Activated naive CD8-positive, alpha-beta T cell (primary cell): ENCODE measurements around the gene PELI1.

Experiments used
- H3K27ac Mint-ChIP-seq: one replicate; pipeline ENCODE4 v1.8.0; 2021; ENCODE audit warnings: mixed read lengths
- H3K27me3 Mint-ChIP-seq: one replicate; pipeline ENCODE4 v1.8.0; 2021; ENCODE audit warnings: mixed read lengths
- H3K36me3 Mint-ChIP-seq: one replicate; pipeline ENCODE4 v1.8.0; 2021; ENCODE audit warnings: mixed read lengths
- H3K4me1 Mint-ChIP-seq: one replicate; pipeline ENCODE4 v1.8.0; 2021; ENCODE audit warnings: low read depth, mixed read lengths
- H3K4me3 Mint-ChIP-seq: one replicate; pipeline ENCODE4 v1.8.0; 2021; ENCODE audit warnings: mild to moderate bottlenecking, mixed read lengths
- H3K9me3 Mint-ChIP-seq: one replicate; pipeline ENCODE4 v1.8.0; 2021; ENCODE audit warnings: low read depth, mixed read lengths

Gene PELI1

GRCh38 chr2:64166637-64167420 lies 22.6 kb upstream of the PELI1 start:
- no peak overlapping the region for H3K4me3 Mint-ChIP-seq
- H3K27ac Mint-ChIP-seq: no peak overlapping the region

GRCh38 chr2:64166212-64166611 lies 22.0 kb upstream of the PELI1 start:
- H3K4me3 Mint-ChIP-seq: no peak overlapping the region
- no peaks in the 10 kb centered on the region for H3K9me3 Mint-ChIP-seq
- no peaks in the 10 kb centered on the region for H3K27me3 Mint-ChIP-seq
- H3K4me1 Mint-ChIP-seq: no peaks in the 10 kb centered on the region
- H3K36me3 Mint-ChIP-seq: no peaks in the 10 kb centered on the region
- no peak overlapping the region for H3K27ac Mint-ChIP-seq

More at GRCh38 chr2:64166637-64167420, 22.6 kb upstream of the PELI1 start:
- Mint-ChIP-seq H3K27me3 (no peaks in the 10 kb centered on the region), H3K4me1 (no peaks in the 10 kb centered on the region), H3K36me3 (no peaks in the 10 kb centered on the region), H3K9me3 (no peaks in the 10 kb centered on the region)

GRCh38 chr2:64165706-64166105 lies 21.5 kb upstream of the PELI1 start:
- no peaks in the 10 kb centered on the region for H3K27me3 Mint-ChIP-seq
- H3K4me1 Mint-ChIP-seq: no peaks in the 10 kb centered on the region
- H3K36me3 Mint-ChIP-seq: no peaks in the 10 kb centered on the region
- H3K4me3 Mint-ChIP-seq: no peak overlapping the region
- H3K27ac Mint-ChIP-seq: no peak overlapping the region
- no peaks in the 10 kb centered on the region for H3K9me3 Mint-ChIP-seq

- no peaks in the 10 kb centered on the region for H3K9me3 Mint-ChIP-seq
- H3K4me3 Mint-ChIP-seq: no peak overlapping the region
- H3K27ac Mint-ChIP-seq: no peak overlapping the region
- H3K4me1 Mint-ChIP-seq: no peaks in the 10 kb centered on the region
- H3K27me3 Mint-ChIP-seq: no peaks in the 10 kb centered on the region
- no peaks in the 10 kb centered on the region for H3K36me3 Mint-ChIP-seq
These were observed 20.4 kb upstream of the PELI1 start for GRCh38 chr2:64164629-64165028.

DNA sequence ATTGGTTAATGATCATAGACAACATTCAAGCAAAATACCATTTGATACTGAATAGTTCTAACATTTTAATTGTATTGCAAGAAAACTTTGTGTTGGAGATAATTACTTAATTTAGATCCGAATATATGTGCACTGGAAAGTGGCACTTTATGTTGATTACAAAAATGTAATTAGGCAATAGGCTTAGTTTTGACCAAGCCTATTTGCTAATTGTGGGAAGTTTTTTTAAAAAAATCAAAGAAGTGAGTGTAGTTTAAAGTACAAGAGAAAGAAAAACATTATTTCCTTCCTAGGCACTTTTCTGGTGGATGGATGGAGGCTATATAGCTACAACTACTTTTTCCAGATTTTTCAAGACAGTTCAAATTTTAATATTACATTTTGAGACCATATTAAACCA lies 18.3 kb upstream of the PELI1 start:
- H3K27me3 Mint-ChIP-seq: no peaks in the 10 kb centered on the region
- no peaks in the 10 kb centered on the region for H3K9me3 Mint-ChIP-seq
- no peaks in the 10 kb centered on the region for H3K4me1 Mint-ChIP-seq
- H3K36me3 Mint-ChIP-seq: no peaks in the 10 kb centered on the region
- H3K4me3 Mint-ChIP-seq: no peak overlapping the region
- no peak overlapping the region for H3K27ac Mint-ChIP-seq

- no peaks in the 10 kb centered on the region for H3K27me3 Mint-ChIP-seq
- H3K9me3 Mint-ChIP-seq: no peaks in the 10 kb centered on the region
- no peak overlapping the region for H3K27ac Mint-ChIP-seq
These were observed 13.6 kb upstream of the PELI1 start for GRCh38 chr2:64157792-64158191.

DNA sequence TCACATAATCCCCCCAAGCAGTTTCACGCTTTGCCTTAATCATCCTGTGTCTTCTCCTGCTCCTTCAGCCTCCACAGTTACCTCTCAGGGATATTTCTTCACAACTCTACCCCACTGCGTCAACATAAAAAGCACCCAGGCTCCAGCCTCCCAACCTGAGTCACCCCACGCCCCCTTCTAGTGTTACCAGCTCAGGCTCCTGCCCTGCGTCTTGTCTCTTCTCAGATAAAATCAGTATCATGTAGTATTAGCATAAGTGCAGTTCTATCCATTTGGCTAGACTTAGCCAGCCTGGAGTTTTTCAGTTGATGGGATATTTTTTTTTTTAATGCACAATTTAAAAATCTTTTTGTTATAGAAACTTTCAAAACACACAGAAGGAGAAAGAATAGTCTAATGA lies 9.6 kb upstream of the PELI1 start:
- Mint-ChIP-seq H3K27me3 (no peaks in the 10 kb centered on the region), H3K27ac (no peak overlapping the region), H3K4me3 (no peak overlapping the region), H3K36me3 (no peaks in the 10 kb centered on the region), H3K9me3 (no peaks in the 10 kb centered on the region), H3K4me1 (peaks cover 4% of the 10 kb centered on the region)

More at GRCh38 chr2:64157792-64158191, 13.6 kb upstream of the PELI1 start:
- no peaks in the 10 kb centered on the region for H3K4me1 Mint-ChIP-seq
- H3K36me3 Mint-ChIP-seq: no peaks in the 10 kb centered on the region
- H3K4me3 Mint-ChIP-seq: no peak overlapping the region

DNA sequence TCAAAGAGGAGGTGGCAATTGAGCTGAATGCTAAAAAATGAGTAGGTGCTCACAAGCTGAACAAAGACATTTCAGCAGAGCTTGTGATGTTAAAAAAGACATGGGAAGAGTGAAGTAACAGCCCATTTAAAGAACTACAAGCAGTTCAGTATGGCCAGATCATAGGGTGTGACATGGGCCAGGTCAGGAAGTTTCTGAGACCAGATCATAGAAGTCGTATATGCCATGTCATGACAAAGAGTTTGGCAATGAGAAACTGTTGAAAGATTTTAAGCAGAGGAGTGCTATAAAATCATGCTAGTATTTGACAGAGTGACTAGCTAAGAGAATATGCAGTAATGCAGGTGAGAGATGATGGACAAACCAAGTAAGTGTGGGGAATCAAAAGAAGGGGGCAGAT lies 7.3 kb upstream of the PELI1 start:
- Mint-ChIP-seq H3K4me3 (no peak overlapping the region), H3K9me3 (no peaks in the 10 kb centered on the region), H3K27ac (no peak overlapping the region), H3K4me1 (peaks cover 4% of the 10 kb centered on the region), H3K27me3 (no peaks in the 10 kb centered on the region), H3K36me3 (no peaks in the 10 kb centered on the region)

GRCh38 chr2:64145714-64146113 lies 1.5 kb upstream of the PELI1 start:
- H3K4me1 Mint-ChIP-seq: peaks cover 25% of the 10 kb centered on the region
- H3K36me3 Mint-ChIP-seq: no peaks in the 10 kb centered on the region
- no peak overlapping the region for H3K27ac Mint-ChIP-seq
- H3K4me3 Mint-ChIP-seq: no peak overlapping the region
- no peaks in the 10 kb centered on the region for H3K27me3 Mint-ChIP-seq
- no peaks in the 10 kb centered on the region for H3K9me3 Mint-ChIP-seq

DNA sequence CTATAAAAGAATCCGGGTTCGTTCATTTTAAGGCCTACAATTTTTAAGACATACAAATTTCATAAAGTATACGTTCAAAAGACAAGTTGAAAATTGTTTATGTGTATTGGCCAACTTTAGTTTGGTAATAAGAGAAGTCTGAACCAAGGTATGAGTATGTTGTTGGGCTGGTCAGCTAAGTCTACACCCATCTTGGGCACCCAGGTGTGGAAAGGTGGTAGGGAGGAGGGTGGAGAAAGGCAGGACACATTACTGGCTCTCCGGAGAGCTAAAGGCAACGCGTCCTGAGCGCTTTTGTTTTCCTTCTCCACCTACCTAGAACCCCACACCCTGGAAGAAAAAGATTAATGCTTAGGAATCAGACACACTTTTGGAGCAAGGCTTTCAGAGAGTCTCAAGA lies 899 bp upstream of the PELI1 start:
- H3K36me3 Mint-ChIP-seq: no peaks in the 10 kb centered on the region
- H3K27ac Mint-ChIP-seq: peak overlapping the region; percentile 89
- no peaks in the 10 kb centered on the region for H3K27me3 Mint-ChIP-seq
- peaks cover 31% of the 10 kb centered on the region for H3K4me1 Mint-ChIP-seq
- H3K4me3 Mint-ChIP-seq: no peak overlapping the region
- H3K9me3 Mint-ChIP-seq: no peaks in the 10 kb centered on the region

DNA sequence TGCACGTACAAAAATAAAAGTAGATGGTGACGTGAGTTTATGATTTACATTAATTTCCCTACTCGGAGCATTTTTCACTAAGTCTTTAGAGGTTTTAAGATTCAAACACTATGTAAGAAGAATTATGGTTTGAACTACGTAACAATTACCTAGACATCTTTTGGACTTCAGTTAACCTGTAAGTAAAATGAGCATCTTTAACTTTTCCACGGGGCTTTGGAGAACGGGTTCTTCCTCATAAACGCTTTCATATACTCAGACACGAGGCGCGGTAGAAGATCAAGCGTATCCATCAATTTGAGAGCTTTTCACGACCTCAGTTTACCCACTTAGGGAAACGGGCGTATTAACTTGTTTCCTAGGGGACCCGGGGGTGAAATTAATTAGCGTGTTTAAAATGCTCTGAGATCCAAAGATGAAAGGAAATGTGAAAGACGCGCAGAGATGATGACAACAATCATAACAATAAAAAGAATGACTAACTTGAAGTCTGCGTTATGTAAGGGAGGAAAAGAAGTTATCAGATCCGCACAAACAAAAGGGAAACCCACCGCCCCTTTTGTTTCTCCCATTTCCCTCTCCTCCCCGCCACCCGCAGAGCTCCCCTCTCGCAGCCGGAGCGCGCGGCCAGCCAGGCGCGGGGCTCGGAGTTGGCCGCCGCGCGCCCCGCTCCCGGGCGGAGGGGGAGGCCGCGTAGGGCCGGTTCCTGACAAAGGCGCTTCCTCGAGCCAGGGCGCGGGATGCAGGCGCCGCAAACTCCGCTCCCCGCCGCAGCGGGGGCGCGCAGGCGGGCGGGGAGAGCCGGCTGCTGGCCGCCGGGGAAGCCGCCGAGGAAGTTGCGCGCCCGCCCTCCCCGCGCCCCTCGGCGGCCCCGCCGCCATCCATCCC lies 807 bp downstream of the PELI1 start:
- no peaks in the 10 kb centered on the region for H3K9me3 Mint-ChIP-seq
- H3K27me3 Mint-ChIP-seq: no peaks in the 10 kb centered on the region
- H3K4me1 Mint-ChIP-seq: peaks cover 44% of the 10 kb centered on the region
- H3K27ac Mint-ChIP-seq: peak overlapping the region; percentile 95
- peak overlapping the region; percentile 97 for H3K4me3 Mint-ChIP-seq
- H3K36me3 Mint-ChIP-seq: peaks cover 4% of the 10 kb centered on the region

DNA sequence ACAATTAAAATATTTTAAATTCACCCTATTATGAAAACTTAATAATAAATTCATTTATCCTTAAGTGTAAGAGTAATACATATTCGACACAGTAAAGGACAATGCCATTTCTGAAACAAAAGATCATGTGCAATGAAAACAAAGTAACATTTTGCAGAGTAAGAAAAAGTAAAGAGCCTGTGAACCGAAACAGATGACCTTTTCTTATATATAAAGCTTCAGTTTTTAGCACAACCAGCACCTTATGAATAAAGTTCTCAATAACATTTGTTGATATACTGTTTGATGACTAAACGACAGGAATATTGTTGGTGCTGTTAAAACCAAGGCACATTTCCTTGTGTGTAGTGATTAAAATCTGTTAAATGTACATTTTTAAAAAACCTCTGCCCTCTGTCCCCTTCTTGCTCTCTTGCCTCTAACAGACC lies 1.5 kb downstream of the PELI1 start:
- Mint-ChIP-seq H3K36me3 (peaks cover 9% of the 10 kb centered on the region), H3K27ac (peak overlapping the region; percentile 95), H3K9me3 (no peaks in the 10 kb centered on the region), H3K4me1 (peaks cover 51% of the 10 kb centered on the region), H3K4me3 (peak overlapping the region; percentile 97), H3K27me3 (no peaks in the 10 kb centered on the region)

DNA sequence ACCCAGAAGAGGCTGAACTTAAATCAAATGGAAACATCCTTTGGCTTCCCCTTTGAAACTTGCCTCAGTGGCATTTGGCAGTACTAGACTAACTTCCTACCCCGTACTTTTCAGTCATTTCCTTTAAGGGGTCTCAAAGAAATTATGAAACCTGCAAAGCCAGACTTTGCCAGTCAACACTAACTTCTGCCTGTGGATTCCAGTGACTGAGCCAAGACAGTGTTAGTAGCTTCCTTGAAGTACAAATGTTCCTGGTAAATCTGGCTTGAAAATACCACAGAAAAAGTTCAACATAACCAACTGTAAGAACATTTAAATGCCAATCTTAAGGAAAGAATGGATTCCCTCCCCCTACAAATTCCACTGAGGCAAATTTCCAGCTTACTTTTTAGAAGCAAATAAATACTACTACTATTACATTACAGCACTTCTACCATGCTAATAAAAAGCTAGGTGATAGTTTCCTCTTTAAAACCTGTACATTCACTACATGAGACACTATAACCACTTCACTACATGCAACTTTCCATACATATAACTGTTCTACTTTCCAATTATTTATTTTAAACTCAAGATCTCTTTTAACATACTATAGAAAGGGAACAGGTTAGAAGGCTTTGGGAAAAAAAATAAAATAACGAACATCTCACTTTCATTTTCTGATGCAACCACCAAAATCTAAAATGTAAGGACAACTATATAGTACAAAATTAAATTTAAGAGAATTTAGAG lies 2.4 kb downstream of the PELI1 start:
- H3K9me3 Mint-ChIP-seq: no peaks in the 10 kb centered on the region
- H3K36me3 Mint-ChIP-seq: peaks cover 14% of the 10 kb centered on the region
- peaks cover 59% of the 10 kb centered on the region for H3K4me1 Mint-ChIP-seq
- peak overlapping the region; percentile 95 for H3K27ac Mint-ChIP-seq
- no peaks in the 10 kb centered on the region for H3K27me3 Mint-ChIP-seq
- peak overlapping the region; percentile 97 for H3K4me3 Mint-ChIP-seq

GRCh38 chr2:64140665-64141200 lies 3.5 kb downstream of the PELI1 start:
- peak overlapping the region; percentile 97 for H3K4me3 Mint-ChIP-seq
- peaks cover 70% of the 10 kb centered on the region for H3K4me1 Mint-ChIP-seq
- no peaks in the 10 kb centered on the region for H3K9me3 Mint-ChIP-seq

More at GRCh38 chr2:64140665-64141200, 3.5 kb downstream of the PELI1 start:
- Mint-ChIP-seq H3K27me3 (no peaks in the 10 kb centered on the region), H3K27ac (peak overlapping the region; percentile 86), H3K36me3 (peaks cover 16% of the 10 kb centered on the region)
